CD8-positive, alpha-beta memory T cell (primary cell): ENCODE results near the gene MACROD2. TPM values are rescaled to one million over a fixed set of nuclear protein-coding genes. Genes with fewer than 3 reads are reported as not detected.

Source experiments
- CTCF ChIA-PET: fragments of 350-600 bp; sonication (Branson Sonifier 250); formaldehyde crosslinking; loops from one replicate; lab custom pipeline; 2021; ENCODE audit warnings: antibody characterized with exemption; lab: Charles Lee
- POLR2A ChIA-PET: fragments of 350-600 bp; sonication (Branson Sonifier 250); formaldehyde crosslinking; loops from one replicate; lab custom pipeline; 2021; ENCODE audit warnings: antibody characterized with exemption; lab: Charles Lee
- DNase-seq, 5 donors: peaks; one replicate each; pipeline versions ENCODE4 v3.0.0 to v3.0.0-alpha.2; 2020 to 2022; ENCODE audit warnings: mixed read lengths in 1 of 5
- H3K27ac ChIP-seq: one replicate; pipeline ENCODE4 v1.7.0; 2013; ENCODE audit warnings: low read depth, mild to moderate bottlenecking, low read length, moderate library complexity
- H3K27me3 ChIP-seq: 2 replicates; pipeline ENCODE4 v1.7.0; 2013; ENCODE audit warnings: low read length, mild to moderate bottlenecking; ENCODE audit not compliant: insufficient read depth, poor library complexity, severe bottlenecking
- H3K36me3 ChIP-seq: 2 replicates; pipeline ENCODE4 v1.7.0; 2013; ENCODE audit warnings: mild to moderate bottlenecking, low read length, moderate library complexity; ENCODE audit not compliant: insufficient read depth
- H3K4me1 ChIP-seq: 2 replicates; pipeline ENCODE4 v1.7.0; 2013; ENCODE audit warnings: mild to moderate bottlenecking, low read length, moderate library complexity; ENCODE audit not compliant: insufficient read depth
- H3K4me3 ChIP-seq: 2 replicates; pipeline ENCODE4 v1.7.0; 2013; ENCODE audit warnings: mild to moderate bottlenecking, low read length
- H3K9me3 ChIP-seq: 2 replicates; pipeline ENCODE4 v1.7.0; 2013; ENCODE audit warnings: mild to moderate bottlenecking, low read length
- H3K27ac Mint-ChIP-seq, 8 donors: one replicate each; pipeline ENCODE4 v1.8.0; 2020 to 2021; ENCODE audit warnings: mixed read lengths in 8 of 8, mild to moderate bottlenecking in 6 of 8, inconsistent platforms in 3 of 8, moderate library complexity in 3 of 8
- H3K27me3 Mint-ChIP-seq, 2 donors: one replicate each; pipeline ENCODE4 v1.8.0; 2020 to 2021; ENCODE audit warnings: mixed read lengths in 2 of 2, mild to moderate bottlenecking in 1 of 2, moderate library complexity in 1 of 2
- H3K36me3 Mint-ChIP-seq, 3 donors: one replicate each; pipeline ENCODE4 v1.8.0; 2020 to 2021; ENCODE audit warnings: mixed read lengths in 3 of 3, inconsistent platforms in 1 of 3, mild to moderate bottlenecking in 1 of 3
- H3K4me1 Mint-ChIP-seq, 3 donors: one replicate each; pipeline ENCODE4 v1.8.0; 2020 to 2021; ENCODE audit warnings: mixed read lengths in 3 of 3, inconsistent platforms in 1 of 3, mild to moderate bottlenecking in 1 of 3
- H3K4me3 Mint-ChIP-seq, 7 donors: one replicate each; pipeline ENCODE4 v1.8.0; 2020 to 2021; ENCODE audit warnings: mixed read lengths in 7 of 7, mild to moderate bottlenecking in 6 of 7, moderate library complexity in 4 of 7, inconsistent platforms in 2 of 7
- H3K9me3 Mint-ChIP-seq, 5 donors: one replicate each; pipeline ENCODE4 v1.8.0; 2020 to 2022; ENCODE audit warnings: mixed read lengths in 5 of 5, mild to moderate bottlenecking in 3 of 5, moderate library complexity in 2 of 5, inconsistent platforms in 1 of 5
- polyA plus RNA-seq: library from polyadenylated mRNA; unstranded; fragments of 300-500 nt; fragmentation: Illumina TruSeq; gene quantifications from one replicate; pipeline ENCODE4 v1.2.3, GENCODE V29; 2021
- total RNA-seq, 2 experiments: library from RNA; stranded (reverse); gene quantifications; one replicate each; pipeline ENCODE4 v1.2.3, GENCODE V29; 2021

The MACROD2 gene
- total and polyA plus RNA-seq, 3 experiments from 2014 or later, result not detected

DNA sequence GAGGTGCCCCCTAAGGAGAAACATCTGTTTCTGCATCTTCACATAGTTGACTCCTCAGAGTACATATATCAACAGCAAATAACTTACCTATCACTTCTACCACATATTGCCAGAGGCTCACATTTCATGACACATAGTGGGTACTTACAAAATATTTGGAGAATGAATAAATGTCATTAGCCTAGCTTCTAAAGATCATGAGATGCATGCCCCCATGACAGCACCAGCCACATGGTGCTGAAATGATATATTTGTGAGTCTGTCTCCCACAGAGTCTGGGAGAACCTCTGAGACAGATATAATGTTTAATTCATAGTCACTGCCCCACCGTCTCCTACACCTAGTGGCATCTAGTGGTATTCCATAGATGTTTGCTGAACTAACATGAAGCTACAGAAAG, 2022.3 kb downstream of the MACROD2 start:
- H3K4me1 ChIP-seq, result no peaks in the 10 kb centered on the region
- peaks cover 0 to 30% (median 5%) of the 10 kb centered on the region in 5 donors for H3K9me3 Mint-ChIP-seq
- CTCF ChIA-PET, result no interaction called here

DNA sequence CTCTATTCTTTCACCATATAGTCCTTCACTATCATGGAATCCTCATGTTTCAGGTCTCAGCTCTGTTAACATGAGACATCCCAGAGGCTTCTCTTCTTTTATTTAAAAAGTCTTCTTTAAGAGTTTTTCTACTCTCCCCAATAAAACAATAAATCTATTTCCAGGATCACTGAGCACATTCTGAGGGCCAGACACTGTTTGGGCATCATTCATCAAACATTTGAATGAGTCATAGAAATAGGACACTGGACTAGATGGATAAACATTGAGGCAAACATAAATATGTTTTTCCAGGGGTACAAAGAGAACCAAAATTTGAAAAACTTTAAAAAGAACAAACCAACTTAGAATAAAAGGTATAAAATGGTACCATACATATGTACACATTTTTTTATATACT, 2023.6 kb downstream of the MACROD2 start:
- Mint-ChIP-seq H3K27ac (no peak overlapping the region), H3K27me3 (no peaks in the 10 kb centered on the region), H3K9me3 (peaks cover 0 to 30% (median 7%) of the 10 kb centered on the region in 5 donors), H3K4me1 (no peaks in the 10 kb centered on the region), H3K36me3 (no peaks in the 10 kb centered on the region), H3K4me3 (no peak overlapping the region)
- Histone ChIP-seq H3K27ac (no peak overlapping the region), H3K4me1 (no peaks in the 10 kb centered on the region), H3K36me3 (no peaks in the 10 kb centered on the region), H3K9me3 (no peaks in the 10 kb centered on the region), H3K27me3 (no peaks in the 10 kb centered on the region), H3K4me3 (no peak overlapping the region)
- ChIA-PET POLR2A (no interaction called here), CTCF (no interaction called here)
- no peak for DNase-seq

More for the DNA sequence above, 2022.3 kb downstream of the MACROD2 start:
- Histone ChIP-seq H3K4me3 (no peak overlapping the region), H3K27ac (no peak overlapping the region), H3K27me3 (no peaks in the 10 kb centered on the region), H3K36me3 (no peaks in the 10 kb centered on the region), H3K9me3 (no peaks in the 10 kb centered on the region)
- POLR2A ChIA-PET, result no interaction called here
- no peaks in the 10 kb centered on the region for H3K27me3 Mint-ChIP-seq
- no peak for DNase-seq
- H3K27ac Mint-ChIP-seq, result no peak overlapping the region
- H3K4me1 Mint-ChIP-seq, result no peaks in the 10 kb centered on the region
- no peaks in the 10 kb centered on the region for H3K36me3 Mint-ChIP-seq
- H3K4me3 Mint-ChIP-seq, result no peak overlapping the region

DNA sequence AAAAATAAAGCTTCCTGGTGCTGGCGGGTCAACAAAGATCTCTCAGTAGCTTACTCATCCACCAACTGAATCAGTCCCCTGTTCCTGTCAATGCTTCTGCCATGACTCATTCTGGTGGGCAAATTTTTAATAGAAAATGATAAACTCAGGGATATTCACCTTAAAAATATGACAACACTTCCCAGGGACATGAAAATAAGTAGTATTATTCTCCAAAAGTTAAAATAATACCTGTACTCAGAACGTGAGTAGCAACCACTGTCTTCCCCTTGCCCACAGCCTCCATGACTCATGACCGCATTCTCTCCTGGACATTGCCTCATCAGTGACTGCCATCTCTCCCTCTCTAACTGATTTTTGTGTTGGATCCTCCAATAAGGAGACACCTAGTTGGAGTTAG, 2025.7 kb downstream of the MACROD2 start:
- Mint-ChIP-seq H3K27ac (no peak overlapping the region), H3K4me1 (no peaks in the 10 kb centered on the region), H3K36me3 (no peaks in the 10 kb centered on the region), H3K9me3 (peaks cover 0 to 28% (median 7%) of the 10 kb centered on the region in 5 donors), H3K4me3 (no peak overlapping the region), H3K27me3 (no peaks in the 10 kb centered on the region)
- ChIA-PET CTCF (no interaction called here), POLR2A (no interaction called here)
- no peak overlapping the region for H3K27ac ChIP-seq
- no peaks in the 10 kb centered on the region for H3K9me3 ChIP-seq
- H3K36me3 ChIP-seq, result no peaks in the 10 kb centered on the region
- no peak overlapping the region for H3K4me3 ChIP-seq
- H3K27me3 ChIP-seq, result no peaks in the 10 kb centered on the region
- H3K4me1 ChIP-seq, result no peaks in the 10 kb centered on the region
- no peak for DNase-seq

DNA sequence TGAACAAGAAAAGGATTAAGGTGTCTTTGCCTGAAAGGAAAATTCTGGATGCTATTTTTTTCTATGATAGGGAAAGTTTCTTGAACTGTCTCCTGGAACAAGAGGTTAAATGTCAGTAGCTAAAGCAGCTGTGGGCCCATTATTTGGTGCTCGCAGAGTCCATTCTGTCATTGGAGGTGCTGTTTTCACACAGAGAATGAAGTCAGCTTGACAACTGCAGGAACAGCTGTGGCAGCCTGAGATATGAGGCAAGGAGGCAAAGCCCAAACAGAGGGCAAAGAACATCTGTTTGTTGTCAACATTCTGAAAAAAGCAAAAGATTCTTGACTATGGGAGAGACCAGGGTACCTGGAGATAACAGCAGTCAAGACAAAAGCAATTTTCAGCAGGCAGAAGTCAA, 2029.8 kb downstream of the MACROD2 start:
- Mint-ChIP-seq H3K27ac (no peak overlapping the region), H3K4me1 (no peaks in the 10 kb centered on the region), H3K27me3 (no peaks in the 10 kb centered on the region), H3K9me3 (peaks cover 4 to 14% (median 8%) of the 10 kb centered on the region in 5 donors), H3K36me3 (no peaks in the 10 kb centered on the region), H3K4me3 (no peak overlapping the region)
- CTCF ChIA-PET, result no interaction called here
- Histone ChIP-seq H3K27me3 (no peaks in the 10 kb centered on the region), H3K27ac (no peak overlapping the region), H3K4me1 (no peaks in the 10 kb centered on the region), H3K9me3 (no peaks in the 10 kb centered on the region), H3K4me3 (no peak overlapping the region), H3K36me3 (no peaks in the 10 kb centered on the region)
- POLR2A ChIA-PET, result no interaction called here
- DNase-seq, result no peak

DNA sequence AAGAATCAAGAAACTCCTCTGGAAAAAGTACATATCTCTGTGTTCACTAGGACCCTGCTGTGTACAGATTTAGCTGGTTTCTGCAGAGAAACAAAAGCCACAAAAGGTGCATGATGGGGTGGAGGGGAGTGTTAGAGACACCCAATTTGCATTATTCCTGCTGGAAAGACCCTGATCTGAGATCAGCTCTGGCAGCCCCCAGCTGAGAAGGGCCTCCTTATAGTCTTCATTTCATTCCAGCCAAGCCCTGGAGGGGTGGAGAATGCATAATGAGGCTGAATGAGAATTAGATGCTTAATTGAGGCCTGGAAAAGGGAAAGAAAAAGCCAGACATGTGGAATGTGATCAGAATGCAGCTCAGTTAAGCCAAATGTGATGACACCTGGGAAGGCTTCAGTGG, 2032.4 kb downstream of the MACROD2 start:
- no peaks in the 10 kb centered on the region for H3K27me3 Mint-ChIP-seq
- Histone ChIP-seq H3K9me3 (no peaks in the 10 kb centered on the region), H3K27me3 (no peaks in the 10 kb centered on the region), H3K4me3 (no peak overlapping the region), H3K27ac (no peak overlapping the region), H3K4me1 (no peaks in the 10 kb centered on the region), H3K36me3 (no peaks in the 10 kb centered on the region)
- ChIA-PET POLR2A (no interaction called here), CTCF (no interaction called here)
- H3K4me1 Mint-ChIP-seq, result no peaks in the 10 kb centered on the region
- H3K4me3 Mint-ChIP-seq, result no peak overlapping the region
- H3K9me3 Mint-ChIP-seq, result peaks cover 3 to 11% (median 6%) of the 10 kb centered on the region in 5 donors
- H3K27ac Mint-ChIP-seq, result no peak overlapping the region
- DNase-seq, result no peak
- H3K36me3 Mint-ChIP-seq, result no peaks in the 10 kb centered on the region

DNA sequence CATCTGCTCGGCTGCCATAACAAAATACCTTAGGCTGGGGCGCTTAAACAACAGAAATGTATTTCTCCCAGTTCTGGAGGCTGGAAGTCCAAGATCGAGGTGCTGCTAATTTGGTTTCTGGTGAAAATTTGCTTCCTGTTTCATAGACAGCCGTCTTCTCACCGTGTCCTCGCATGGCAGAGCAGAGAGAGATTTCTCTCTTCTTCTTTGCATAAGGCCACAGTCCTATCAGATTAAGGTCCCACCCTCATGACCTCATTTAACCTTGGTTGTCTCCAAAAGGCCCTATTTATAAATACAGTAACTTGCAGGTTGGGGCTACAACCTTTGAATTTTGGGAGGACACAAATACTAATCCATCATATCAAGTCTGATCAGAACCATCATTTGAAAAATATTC, 2033.6 kb downstream of the MACROD2 start:
- H3K4me3 ChIP-seq, result no peak overlapping the region
- no peak overlapping the region for H3K27ac Mint-ChIP-seq
- H3K4me3 Mint-ChIP-seq, result no peak overlapping the region
- H3K27me3 Mint-ChIP-seq, result no peaks in the 10 kb centered on the region
- H3K9me3 ChIP-seq, result no peaks in the 10 kb centered on the region
- peaks cover 3 to 12% (median 7%) of the 10 kb centered on the region in 5 donors for H3K9me3 Mint-ChIP-seq
- ChIA-PET CTCF (no interaction called here), POLR2A (no interaction called here)
- no peaks in the 10 kb centered on the region for H3K4me1 ChIP-seq
- H3K4me1 Mint-ChIP-seq, result no peaks in the 10 kb centered on the region
- DNase-seq, result no peak
- no peaks in the 10 kb centered on the region for H3K27me3 ChIP-seq
- H3K36me3 Mint-ChIP-seq, result no peaks in the 10 kb centered on the region
- no peaks in the 10 kb centered on the region for H3K36me3 ChIP-seq
- H3K27ac ChIP-seq, result no peak overlapping the region

DNA sequence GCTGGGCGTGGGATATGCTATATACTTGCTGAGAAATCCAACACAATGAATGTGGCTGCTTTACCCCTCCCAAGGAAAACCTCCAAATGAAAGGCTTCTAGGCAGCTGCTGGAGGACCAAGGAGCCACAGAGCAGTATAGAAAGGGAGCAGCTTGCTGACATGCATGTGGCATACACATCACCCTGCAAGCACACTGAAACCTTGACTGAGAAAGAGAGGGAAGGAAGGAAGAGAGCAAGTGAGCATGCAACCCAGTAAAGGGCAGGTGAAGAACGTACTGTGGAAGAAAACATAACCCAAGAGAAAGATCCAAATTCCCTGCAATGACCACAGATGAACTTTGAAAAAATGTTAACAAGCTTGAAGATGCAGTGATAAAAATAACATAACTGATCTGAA, 2034.9 kb downstream of the MACROD2 start:
- ChIA-PET CTCF (no interaction called here), POLR2A (no interaction called here)
- no peak overlapping the region for H3K4me3 ChIP-seq
- H3K9me3 ChIP-seq, result no peaks in the 10 kb centered on the region
- H3K36me3 Mint-ChIP-seq, result no peaks in the 10 kb centered on the region
- no peaks in the 10 kb centered on the region for H3K27me3 ChIP-seq
- DNase-seq, result no peak
- no peaks in the 10 kb centered on the region for H3K36me3 ChIP-seq
- H3K9me3 Mint-ChIP-seq, result peaks cover 3 to 10% (median 6%) of the 10 kb centered on the region in 5 donors
- H3K4me1 Mint-ChIP-seq, result no peaks in the 10 kb centered on the region
- H3K27ac ChIP-seq, result no peak overlapping the region
- no peak overlapping the region for H3K4me3 Mint-ChIP-seq
- no peaks in the 10 kb centered on the region for H3K27me3 Mint-ChIP-seq
- no peak overlapping the region for H3K27ac Mint-ChIP-seq
- no peaks in the 10 kb centered on the region for H3K4me1 ChIP-seq

DNA sequence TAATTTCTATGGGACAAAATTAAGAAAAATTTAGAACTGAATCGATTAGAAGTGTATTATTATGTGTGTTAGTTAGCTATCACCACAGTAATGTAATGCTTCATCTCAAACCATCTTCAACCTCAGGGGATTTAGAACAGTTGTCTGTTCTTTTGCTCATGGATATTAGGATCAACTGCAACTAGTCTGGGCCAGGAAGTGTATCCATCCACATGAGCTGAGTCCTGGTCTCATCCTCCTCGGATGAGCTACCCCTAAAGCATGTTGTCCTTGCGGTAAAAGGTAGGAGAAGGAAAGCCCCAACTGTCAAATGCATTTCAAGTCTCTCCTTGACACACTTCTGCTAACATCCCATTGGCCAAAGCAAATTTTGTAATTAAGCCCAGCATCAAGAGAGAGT, 2040.3 kb downstream of the MACROD2 start:
- CTCF ChIA-PET, result no interaction called here
- POLR2A ChIA-PET, result no interaction called here
- no peak for DNase-seq
- no peaks in the 10 kb centered on the region for H3K4me1 ChIP-seq
- Mint-ChIP-seq H3K4me1 (no peaks in the 10 kb centered on the region), H3K9me3 (peaks cover 0 to 6% (median 0%) of the 10 kb centered on the region in 5 donors), H3K27ac (no peak overlapping the region), H3K27me3 (no peaks in the 10 kb centered on the region), H3K36me3 (no peaks in the 10 kb centered on the region), H3K4me3 (no peak overlapping the region)
- H3K27me3 ChIP-seq, result no peaks in the 10 kb centered on the region
- no peaks in the 10 kb centered on the region for H3K36me3 ChIP-seq
- H3K4me3 ChIP-seq, result no peak overlapping the region
- H3K27ac ChIP-seq, result no peak overlapping the region
- H3K9me3 ChIP-seq, result no peaks in the 10 kb centered on the region

DNA sequence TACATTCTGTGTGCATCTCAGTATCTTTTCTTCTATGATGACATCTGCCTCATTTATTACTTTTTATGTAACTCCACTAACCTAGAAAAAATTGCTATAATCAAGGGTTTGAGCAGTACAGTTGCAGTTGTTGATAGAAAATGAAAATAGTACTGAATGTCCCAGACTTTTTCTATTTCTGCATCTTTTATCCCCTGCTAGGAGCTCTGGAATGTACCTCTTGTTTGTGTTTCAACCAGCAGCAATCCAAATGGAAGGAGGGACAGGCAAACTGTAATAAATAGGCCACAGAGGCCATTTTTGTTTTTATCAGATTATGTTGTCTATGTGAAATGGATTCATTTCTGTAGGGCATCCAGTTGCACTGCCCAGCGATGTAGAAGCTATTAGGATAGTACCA, 2041.0 kb downstream of the MACROD2 start:
- Histone ChIP-seq H3K27me3 (no peaks in the 10 kb centered on the region), H3K9me3 (no peaks in the 10 kb centered on the region), H3K4me3 (no peak overlapping the region), H3K27ac (no peak overlapping the region), H3K36me3 (no peaks in the 10 kb centered on the region), H3K4me1 (no peaks in the 10 kb centered on the region)
- Mint-ChIP-seq H3K4me3 (no peak overlapping the region), H3K9me3 (peaks cover 0 to 6% (median 3%) of the 10 kb centered on the region in 5 donors), H3K36me3 (no peaks in the 10 kb centered on the region), H3K27ac (no peak overlapping the region), H3K27me3 (no peaks in the 10 kb centered on the region), H3K4me1 (no peaks in the 10 kb centered on the region)
- no peak for DNase-seq
- CTCF ChIA-PET, result no interaction called here
- POLR2A ChIA-PET, result no interaction called here
